GOT3 (cell line): ENCODE data around the gene CRB2.

Experiments
- DNase-seq: peaks from one replicate; lab custom pipeline; 2025; ENCODE audit warnings: mixed read lengths; lab: John Stamatoyannopoulos, UW

CRB2 gene

DNA sequence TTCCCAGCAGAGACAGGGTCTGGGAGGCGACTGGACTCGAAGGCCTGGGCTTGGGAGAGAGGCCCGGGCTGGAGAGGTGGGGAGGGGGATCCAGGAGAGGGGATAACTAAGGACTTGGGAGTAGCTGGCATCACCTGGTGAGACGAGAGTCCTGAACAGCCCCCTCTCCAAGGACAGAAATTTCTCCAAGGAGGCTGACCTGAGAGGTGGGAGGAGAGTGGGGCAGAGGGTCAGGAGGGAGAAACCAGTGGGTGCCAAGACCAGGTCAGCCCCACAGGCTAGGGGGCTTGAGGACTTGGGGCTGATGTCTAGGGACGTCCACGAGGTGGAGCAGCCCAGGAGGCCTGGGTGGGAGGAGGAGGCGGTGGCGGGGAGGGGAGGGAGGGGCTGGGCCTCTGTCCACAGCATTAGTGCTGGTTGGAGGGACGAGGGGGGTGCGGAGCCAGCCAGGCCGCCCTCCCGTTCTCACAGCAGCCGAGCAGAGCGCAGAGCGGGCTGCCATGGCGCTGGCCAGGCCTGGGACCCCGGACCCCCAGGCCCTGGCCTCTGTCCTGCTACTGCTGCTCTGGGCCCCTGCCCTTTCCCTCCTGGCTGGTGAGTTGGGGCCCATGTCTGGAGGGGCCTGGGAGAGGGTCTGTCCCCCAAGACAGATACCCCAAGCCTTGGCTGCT is at the start of gene CRB2:
Gene CRB2 (plus strand): TSS at position 437 of the 671 bp plus-strand sequence. CDS start 64 bp downstream, at position 501.
- no peak for DNase-seq

- DNase-seq: no peak
These were observed 46.4 kb upstream of the CRB2 start for GRCh38 chr9:123309611-123310010.

GRCh38 chr9:123310551-123311249 is 45.3 kb upstream of the CRB2 start:
- no peak for DNase-seq

DNA sequence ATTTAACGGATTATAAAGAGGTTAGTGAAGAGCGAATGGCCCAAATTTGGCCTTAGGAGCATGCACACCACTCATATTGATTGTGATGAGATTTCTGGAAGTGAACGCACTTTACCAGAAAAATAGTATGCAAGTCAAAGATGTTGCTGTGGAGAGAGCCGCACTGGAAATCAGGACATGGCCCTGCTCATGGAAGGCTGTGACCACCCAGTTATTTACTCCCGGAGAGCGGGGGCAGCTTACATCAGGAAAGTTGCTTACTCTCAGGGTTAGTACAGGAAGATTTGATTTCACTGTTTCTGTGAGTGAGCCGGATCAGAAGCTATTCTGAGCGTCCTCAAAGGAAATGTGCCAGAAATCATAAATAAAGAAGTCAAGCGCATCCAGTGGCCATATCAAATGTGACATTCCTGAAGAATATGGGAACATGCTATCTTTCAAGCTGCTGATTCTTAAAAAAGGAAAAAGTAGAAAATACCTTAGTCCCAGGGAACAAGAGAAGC is 44.7 kb upstream of the CRB2 start:
- no peak for DNase-seq

GRCh38 chr9:123312306-123312877 is 43.6 kb upstream of the CRB2 start:
- no peak for DNase-seq

- DNase-seq: no peak
These were observed 41.4 kb upstream of the CRB2 start for GRCh38 chr9:123314617-123315016.

GRCh38 chr9:123315635-123316034 is 40.4 kb upstream of the CRB2 start:
- DNase-seq: no peak

GRCh38 chr9:123316053-123316718 is 39.8 kb upstream of the CRB2 start:
- DNase-seq: no peak

DNA sequence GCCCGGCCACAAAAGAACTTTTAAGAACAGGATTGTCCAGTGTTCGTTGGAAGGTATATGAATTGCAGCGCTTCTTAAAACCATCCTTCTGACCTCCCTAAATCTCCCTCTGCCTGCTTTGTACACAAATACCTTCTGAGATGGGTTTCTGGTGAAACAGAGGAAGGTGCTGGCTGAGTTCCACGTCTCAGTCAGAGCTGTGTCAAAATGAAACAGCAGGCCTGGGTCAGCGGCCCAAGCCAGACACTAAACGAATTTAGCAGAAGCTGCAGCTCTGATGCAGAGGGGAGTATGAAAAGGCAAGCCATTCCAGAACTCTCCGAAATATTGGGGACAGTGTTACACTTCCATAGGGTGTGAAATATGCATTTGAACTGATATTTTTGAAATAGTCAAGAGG is 37.8 kb upstream of the CRB2 start:
- DNase-seq: no peak

DNA sequence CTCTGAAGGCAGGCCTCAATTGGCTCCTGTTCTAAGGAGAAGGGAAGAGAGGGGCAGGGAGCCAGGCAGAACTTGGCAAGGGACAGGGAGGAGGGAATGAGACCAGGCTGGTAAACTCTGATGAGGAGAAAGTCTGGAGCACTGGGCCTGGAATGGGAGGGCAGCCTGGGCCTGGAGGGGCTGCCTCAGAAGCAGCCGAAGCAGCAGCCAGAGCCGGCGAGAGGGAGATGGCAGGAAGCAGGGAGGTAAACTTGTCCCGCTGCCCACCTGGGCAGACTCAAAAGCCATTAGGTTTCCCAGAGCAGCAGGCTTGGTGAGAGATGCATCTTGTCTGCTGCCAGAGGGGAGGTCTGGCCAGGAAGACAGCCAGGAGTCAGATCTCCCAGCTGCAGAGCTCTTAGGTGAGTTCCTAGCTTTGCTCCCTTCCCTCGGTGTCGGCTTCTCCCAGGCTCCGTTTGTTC is 37.0 kb upstream of the CRB2 start:
- no peak for DNase-seq

GRCh38 chr9:123319541-123320339 is 36.3 kb upstream of the CRB2 start:
- no peak for DNase-seq

DNA sequence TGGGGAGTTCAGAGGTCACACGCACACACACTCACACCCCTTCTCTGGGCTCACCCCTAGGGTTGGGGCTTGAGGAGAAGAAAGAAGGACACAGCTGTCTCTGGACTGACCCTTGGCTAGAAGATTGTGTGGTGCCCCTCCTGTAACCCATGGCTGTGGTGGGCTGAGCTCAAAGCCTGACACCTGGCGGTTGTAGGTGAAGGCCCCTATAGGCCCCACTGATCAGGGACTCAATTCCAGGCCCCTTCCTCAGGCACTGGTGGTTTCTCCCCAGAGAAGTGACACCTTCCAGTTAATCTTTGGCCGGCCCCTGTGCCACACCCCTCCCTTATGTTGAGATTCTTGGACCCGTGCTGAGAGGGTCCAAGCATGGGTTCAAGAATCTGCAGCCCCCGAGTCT is 35.2 kb upstream of the CRB2 start:
- DNase-seq: no peak

DNA sequence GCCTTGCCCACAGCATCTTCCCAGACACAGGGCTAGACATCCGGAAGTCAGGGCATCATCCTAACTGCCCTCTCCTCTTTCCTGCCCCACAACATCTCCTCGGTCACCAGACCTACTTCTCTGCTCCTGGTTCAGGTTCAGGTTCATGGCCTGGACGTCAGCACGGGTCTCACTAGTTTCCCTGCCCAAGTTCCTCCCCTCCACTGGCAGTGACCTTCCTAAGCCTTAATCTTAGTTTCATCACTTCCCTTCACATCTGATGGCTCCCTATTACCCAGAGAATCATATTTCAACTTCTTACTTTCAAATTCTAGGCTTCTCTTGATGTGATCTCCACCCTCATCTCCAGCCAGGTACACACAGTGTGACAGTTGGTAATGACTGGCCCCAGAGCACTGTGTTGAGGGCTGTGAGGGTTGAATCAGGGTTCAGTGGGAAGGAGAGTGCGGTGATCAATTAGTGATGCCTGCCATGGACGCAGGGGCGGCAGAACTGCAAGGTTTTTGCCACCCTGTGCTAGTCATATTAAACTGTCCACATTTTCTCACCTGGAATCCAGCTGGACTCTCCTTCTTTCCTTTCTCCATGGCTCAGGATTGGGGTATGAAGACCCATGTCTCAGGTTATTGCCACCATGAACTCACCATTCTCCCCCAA is 34.3 kb upstream of the CRB2 start:
- DNase-seq: no peak

- DNase-seq: no peak
These were observed 33.5 kb upstream of the CRB2 start for GRCh38 chr9:123322273-123323195.

- DNase-seq: no peak
These were observed 32.6 kb upstream of the CRB2 start for GRCh38 chr9:123323196-123324013.

- no peak for DNase-seq
These were observed 31.2 kb upstream of the CRB2 start for GRCh38 chr9:123324767-123325183.

GRCh38 chr9:123326187-123326586 is 29.8 kb upstream of the CRB2 start:
- no peak for DNase-seq

- no peak for DNase-seq
These were observed 29.3 kb upstream of the CRB2 start for GRCh38 chr9:123326662-123327093.

GRCh38 chr9:123327697-123328100 is 28.3 kb upstream of the CRB2 start:
- no peak for DNase-seq
